ENCODE measurements around the gene FOXJ1.

Gene FOXJ1

DNA sequence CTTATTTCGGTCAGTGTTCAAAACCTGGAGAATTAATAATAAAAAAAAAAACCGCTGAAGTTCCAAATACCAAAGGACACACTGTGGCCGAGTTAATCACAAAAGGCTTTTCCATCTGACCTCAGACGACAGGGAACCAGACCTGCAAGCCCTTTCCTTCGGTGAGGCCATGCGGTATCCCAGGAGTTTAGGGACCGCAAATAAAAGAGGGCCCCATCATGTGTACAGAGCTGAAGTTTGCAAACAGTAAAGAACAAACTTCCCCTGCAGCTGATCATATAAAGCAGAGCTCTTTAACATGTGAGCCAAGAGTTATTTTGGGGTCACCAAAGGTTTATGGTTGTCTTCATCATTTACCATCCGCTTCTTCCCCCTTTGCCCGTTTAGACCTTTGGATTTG is 33.0 kb upstream of the FOXJ1 start:
- H2AFZ ChIP-seq (ENCODE audit: low read depth, low read length) = no peak overlapping the region
- H3K27me3 ChIP-seq (ENCODE audit: insufficient read depth, low read length, poor library complexity) = no peaks in the 10 kb centered on the region
- no peak for ATAC-seq (ENCODE audit: insufficient read depth, low read depth)
- H3K4me2 ChIP-seq (ENCODE audit: insufficient read depth, low read length) = no peak overlapping the region
- H3K9me3 ChIP-seq (ENCODE audit: insufficient read depth, low read length, severe bottlenecking) = peaks cover 2% of the 10 kb centered on the region
- no peak overlapping the region for H3K9ac ChIP-seq (ENCODE audit: low read depth, low read length)
- no peaks in the 10 kb centered on the region for H4K20me1 ChIP-seq (ENCODE audit: insufficient read depth, low read length)
- no peak for DNase-seq
- H3K4me3 ChIP-seq (ENCODE audit: low read depth in 1 of 2, low read length in 2 of 2) = no peak overlapping the region
- TF ChIP-seq EZH2 (IDR thresholded peaks at IDR 0.05; ENCODE audit: borderline replicate concordance, low read depth, low read length, severe bottlenecking) = no peak
- TF ChIP-seq, protein P1, sequence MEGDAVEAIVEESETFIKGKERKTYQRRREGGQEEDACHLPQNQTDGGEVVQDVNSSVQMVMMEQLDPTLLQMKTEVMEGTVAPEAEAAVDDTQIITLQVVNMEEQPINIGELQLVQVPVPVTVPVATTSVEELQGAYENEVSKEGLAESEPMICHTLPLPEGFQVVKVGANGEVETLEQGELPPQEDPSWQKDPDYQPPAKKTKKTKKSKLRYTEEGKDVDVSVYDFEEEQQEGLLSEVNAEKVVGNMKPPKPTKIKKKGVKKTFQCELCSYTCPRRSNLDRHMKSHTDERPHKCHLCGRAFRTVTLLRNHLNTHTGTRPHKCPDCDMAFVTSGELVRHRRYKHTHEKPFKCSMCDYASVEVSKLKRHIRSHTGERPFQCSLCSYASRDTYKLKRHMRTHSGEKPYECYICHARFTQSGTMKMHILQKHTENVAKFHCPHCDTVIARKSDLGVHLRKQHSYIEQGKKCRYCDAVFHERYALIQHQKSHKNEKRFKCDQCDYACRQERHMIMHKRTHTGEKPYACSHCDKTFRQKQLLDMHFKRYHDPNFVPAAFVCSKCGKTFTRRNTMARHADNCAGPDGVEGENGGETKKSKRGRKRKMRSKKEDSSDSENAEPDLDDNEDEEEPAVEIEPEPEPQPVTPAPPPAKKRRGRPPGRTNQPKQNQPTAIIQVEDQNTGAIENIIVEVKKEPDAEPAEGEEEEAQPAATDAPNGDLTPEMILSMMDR (IDR thresholded peaks at IDR 0.05; ENCODE audit: borderline replicate concordance, extremely low read depth, low read length, poor library complexity, severe bottlenecking) = no peak
- H3K36me3 ChIP-seq (ENCODE audit: insufficient read depth, low read length) = no peaks in the 10 kb centered on the region
- H3K27ac ChIP-seq (ENCODE audit: low read length) = no peak overlapping the region
- peaks cover 6% of the 10 kb centered on the region for H3K4me1 ChIP-seq (ENCODE audit: insufficient read depth, low read length)
- H3K79me2 ChIP-seq (ENCODE audit: insufficient read depth, low read length) = no peaks in the 10 kb centered on the region

DNA sequence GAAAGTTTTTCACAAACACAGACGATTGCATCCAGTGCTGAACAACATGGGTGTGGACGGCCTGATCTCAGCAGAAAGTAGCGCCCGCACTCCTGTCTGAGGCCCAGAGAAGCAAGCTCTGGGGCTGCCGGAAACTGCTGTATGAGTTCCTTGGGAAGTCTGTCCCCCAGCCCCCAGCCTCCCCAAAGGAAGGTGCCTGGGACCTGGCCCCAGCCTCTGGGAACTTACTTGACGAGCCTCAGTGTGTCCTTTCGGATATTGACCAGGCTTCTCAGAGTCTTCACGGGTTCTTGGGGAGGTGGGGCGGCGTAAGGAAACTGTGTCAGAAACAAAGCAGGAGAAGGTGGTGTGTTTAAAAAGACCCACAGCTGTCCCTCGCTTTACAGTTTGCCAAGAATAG is 32.4 kb upstream of the FOXJ1 start:
- no peak overlapping the region for H3K4me3 ChIP-seq (ENCODE audit: low read depth in 1 of 2, low read length in 2 of 2)
- H3K27ac ChIP-seq (ENCODE audit: low read length) = no peak overlapping the region
- H4K20me1 ChIP-seq (ENCODE audit: insufficient read depth, low read length) = no peaks in the 10 kb centered on the region
- DNase-seq = no peak
- H2AFZ ChIP-seq (ENCODE audit: low read depth, low read length) = no peak overlapping the region
- no peak for ATAC-seq (ENCODE audit: insufficient read depth, low read depth)
- no peaks in the 10 kb centered on the region for H3K27me3 ChIP-seq (ENCODE audit: insufficient read depth, low read length, poor library complexity)
- no peaks in the 10 kb centered on the region for H3K36me3 ChIP-seq (ENCODE audit: insufficient read depth, low read length)
- TF ChIP-seq EZH2 (IDR thresholded peaks at IDR 0.05; ENCODE audit: borderline replicate concordance, low read depth, low read length, severe bottlenecking) = no peak
- TF ChIP-seq, protein P1 (IDR thresholded peaks at IDR 0.05; ENCODE audit: borderline replicate concordance, extremely low read depth, low read length, poor library complexity, severe bottlenecking) = no peak
- no peaks in the 10 kb centered on the region for H3K79me2 ChIP-seq (ENCODE audit: insufficient read depth, low read length)
- H3K9ac ChIP-seq (ENCODE audit: low read depth, low read length) = no peak overlapping the region
- H3K4me2 ChIP-seq (ENCODE audit: insufficient read depth, low read length) = no peak overlapping the region
- peaks cover 2% of the 10 kb centered on the region for H3K9me3 ChIP-seq (ENCODE audit: insufficient read depth, low read length, severe bottlenecking)
- H3K4me1 ChIP-seq (ENCODE audit: insufficient read depth, low read length) = 0 out of 2 replicates have a peak, but pooled peaks cover under 1% of the 10 kb centered on the region

DNA sequence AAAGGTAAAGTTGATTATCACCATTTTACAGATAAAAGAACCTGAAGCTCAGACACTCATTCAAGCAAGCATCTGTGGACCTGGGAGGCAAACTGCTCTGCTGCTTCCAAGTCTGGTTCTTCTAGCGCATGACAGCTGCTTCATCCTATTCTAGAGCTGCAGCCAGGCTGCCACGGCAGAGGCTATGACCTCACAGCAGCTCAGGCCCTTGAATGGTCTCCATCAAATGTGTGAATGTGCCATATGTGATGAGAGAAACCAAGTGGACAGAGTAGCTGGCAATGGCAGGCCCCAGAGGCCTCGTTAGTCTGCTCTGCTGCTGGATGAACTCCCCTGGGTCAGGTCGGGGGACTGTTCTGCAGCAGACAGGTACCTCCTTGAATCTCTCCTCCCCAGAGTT is 30.7 kb upstream of the FOXJ1 start:
- Histone ChIP-seq H3K36me3 (ENCODE audit: insufficient read depth, low read length) (no peaks in the 10 kb centered on the region), H3K9me3 (ENCODE audit: insufficient read depth, low read length, severe bottlenecking) (no peaks in the 10 kb centered on the region), H4K20me1 (ENCODE audit: insufficient read depth, low read length) (no peaks in the 10 kb centered on the region), H3K4me2 (ENCODE audit: insufficient read depth, low read length) (no peak overlapping the region), H3K4me1 (ENCODE audit: insufficient read depth, low read length) (no peaks in the 10 kb centered on the region), H3K79me2 (ENCODE audit: insufficient read depth, low read length) (no peaks in the 10 kb centered on the region), H3K27ac (ENCODE audit: low read length) (no peak overlapping the region), H3K4me3 (ENCODE audit: low read depth in 1 of 2, low read length in 2 of 2) (no peak overlapping the region), H3K27me3 (ENCODE audit: insufficient read depth, low read length, poor library complexity) (no peaks in the 10 kb centered on the region), H3K9ac (ENCODE audit: low read depth, low read length) (no peak overlapping the region), H2AFZ (ENCODE audit: low read depth, low read length) (no peak overlapping the region)
- TF ChIP-seq, protein P1 (IDR thresholded peaks at IDR 0.05; ENCODE audit: borderline replicate concordance, extremely low read depth, low read length, poor library complexity, severe bottlenecking) = no peak
- TF ChIP-seq EZH2 (IDR thresholded peaks at IDR 0.05; ENCODE audit: borderline replicate concordance, low read depth, low read length, severe bottlenecking) = no peak
- ATAC-seq (ENCODE audit: insufficient read depth, low read depth) (no peak), DNase-seq (no peak)

DNA sequence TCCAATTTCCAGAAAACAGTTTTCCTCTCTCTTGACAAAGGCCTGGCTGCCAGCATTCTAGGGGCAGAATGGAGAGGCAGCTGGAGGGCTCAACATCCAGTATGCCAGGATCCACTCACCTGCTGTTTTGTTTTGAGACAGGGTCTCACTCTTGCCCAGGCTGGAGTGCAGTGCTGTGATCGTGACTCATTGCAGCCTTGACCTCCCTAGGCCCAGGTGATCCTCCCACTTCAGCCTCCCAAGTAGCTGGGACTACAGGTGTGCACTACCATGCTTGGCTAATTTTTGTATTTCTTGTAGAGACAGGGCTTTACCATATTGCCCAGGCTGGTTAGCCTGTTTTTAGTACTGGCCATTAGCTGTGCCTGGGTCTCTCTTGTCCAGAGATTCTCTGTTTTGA is 29.1 kb upstream of the FOXJ1 start:
- no peak overlapping the region for H3K9ac ChIP-seq (ENCODE audit: low read depth, low read length)
- H3K27ac ChIP-seq (ENCODE audit: low read length) = no peak overlapping the region
- ATAC-seq (ENCODE audit: insufficient read depth, low read depth) = no peak

More for the DNA sequence above, 29.1 kb upstream of the FOXJ1 start:
- H3K4me2 ChIP-seq (ENCODE audit: insufficient read depth, low read length) = no peak overlapping the region
- H4K20me1 ChIP-seq (ENCODE audit: insufficient read depth, low read length) = no peaks in the 10 kb centered on the region
- H3K4me1 ChIP-seq (ENCODE audit: insufficient read depth, low read length) = no peaks in the 10 kb centered on the region
- H3K79me2 ChIP-seq (ENCODE audit: insufficient read depth, low read length) = no peaks in the 10 kb centered on the region
- H2AFZ ChIP-seq (ENCODE audit: low read depth, low read length) = no peak overlapping the region
- no peaks in the 10 kb centered on the region for H3K36me3 ChIP-seq (ENCODE audit: insufficient read depth, low read length)
- H3K9me3 ChIP-seq (ENCODE audit: insufficient read depth, low read length, severe bottlenecking) = no peaks in the 10 kb centered on the region
- no peak overlapping the region for H3K4me3 ChIP-seq (ENCODE audit: low read depth in 1 of 2, low read length in 2 of 2)
- H3K27me3 ChIP-seq (ENCODE audit: insufficient read depth, low read length, poor library complexity) = no peaks in the 10 kb centered on the region
- DNase-seq = no peak
- TF ChIP-seq, protein P1 (IDR thresholded peaks at IDR 0.05; ENCODE audit: borderline replicate concordance, extremely low read depth, low read length, poor library complexity, severe bottlenecking) = no peak
- no peak for TF ChIP-seq EZH2 (IDR thresholded peaks at IDR 0.05; ENCODE audit: borderline replicate concordance, low read depth, low read length, severe bottlenecking)
